IPS-NIHi7 (cell line): ENCODE data around the gene SMTNL2.
"Not testable (repeated sequence)": the region's sequence is repeated elsewhere in the genome, so short reads cannot be mapped to it uniquely, and the experiment has no call there.

Experiments
- DNase-seq: peaks from one replicate; pipeline ENCODE4 v3.0.0; 2012; ENCODE audit warnings: mixed read lengths; ENCODE audit errors: extremely low spot score

Gene SMTNL2

GRCh38 chr17:4602041-4602440 is 17.7 kb downstream of the SMTNL2 start:
- DNase-seq: no peak

DNA sequence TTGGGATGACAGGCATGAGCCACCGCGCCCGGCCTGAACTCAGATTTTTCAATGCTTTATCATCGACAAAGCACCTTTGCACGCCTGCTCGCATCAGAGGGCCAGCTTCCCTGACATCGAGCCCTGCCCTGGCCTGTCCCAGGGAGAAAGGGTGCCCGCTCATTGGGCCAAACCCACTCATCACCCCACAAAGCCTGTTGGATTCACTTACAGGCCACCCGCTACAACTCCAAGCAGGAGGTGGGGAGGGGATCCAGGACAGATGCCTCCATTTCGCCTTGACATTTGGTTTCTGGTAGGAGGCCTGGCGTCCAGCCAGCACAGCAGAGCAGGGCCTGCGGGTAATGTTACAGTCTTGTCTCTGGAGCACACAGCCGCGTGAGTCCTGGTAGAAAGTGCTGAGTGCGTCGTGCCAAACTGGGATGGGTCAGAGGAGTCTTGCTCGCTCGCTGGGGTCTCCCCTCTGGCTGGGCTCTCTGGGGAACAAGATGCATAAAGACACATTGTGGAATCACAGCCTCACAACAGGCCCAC is 19.8 kb downstream of the SMTNL2 start:
- no peak for DNase-seq

GRCh38 chr17:4604736-4605135 is 20.4 kb downstream of the SMTNL2 start:
- not testable (repeated sequence) for DNase-seq

DNA sequence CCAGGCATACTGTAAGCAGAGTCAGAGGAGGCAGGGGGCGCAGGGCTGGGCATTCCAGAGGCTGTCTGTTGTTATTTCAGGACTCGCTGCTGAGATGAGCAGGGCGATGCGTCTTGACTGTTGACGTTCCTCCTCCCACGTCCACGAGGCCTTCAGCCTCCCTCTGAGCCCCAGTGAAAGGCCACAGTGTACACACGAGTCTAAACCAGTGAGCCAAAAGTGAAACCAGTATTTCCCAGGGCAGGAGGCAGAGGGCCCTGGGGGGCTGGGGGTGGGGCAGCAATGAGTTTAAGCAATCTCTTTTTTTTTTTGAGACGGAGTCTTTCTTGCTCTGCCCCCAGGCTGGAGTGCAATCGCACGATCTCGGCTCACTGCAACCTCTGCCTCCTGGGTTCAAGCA is 21.5 kb downstream of the SMTNL2 start:
- no peak for DNase-seq

DNA sequence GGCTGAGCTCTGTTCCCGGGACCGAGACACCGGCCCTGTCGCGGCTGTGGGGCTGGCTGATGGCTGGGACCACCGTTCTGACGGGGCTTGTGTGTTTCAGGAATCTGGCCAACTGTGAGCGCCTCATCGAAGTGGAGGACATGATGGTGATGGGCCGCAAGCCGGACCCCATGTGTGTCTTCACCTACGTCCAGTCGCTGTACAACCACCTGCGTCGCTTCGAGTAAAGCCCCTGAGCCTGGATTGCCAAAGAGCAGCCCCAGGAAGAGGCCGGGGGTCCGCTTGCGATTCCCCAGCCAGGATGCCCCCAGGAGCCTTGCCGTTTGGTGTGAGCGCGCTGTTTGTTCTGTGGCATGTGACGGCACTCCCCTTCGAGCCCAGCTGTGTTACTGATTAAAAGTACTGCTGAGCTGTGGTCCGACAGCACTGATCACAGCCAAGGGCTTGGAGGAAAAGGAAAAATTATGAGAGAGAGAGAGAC is 23.0 kb downstream of the SMTNL2 start:
- DNase-seq: no peak

DNA sequence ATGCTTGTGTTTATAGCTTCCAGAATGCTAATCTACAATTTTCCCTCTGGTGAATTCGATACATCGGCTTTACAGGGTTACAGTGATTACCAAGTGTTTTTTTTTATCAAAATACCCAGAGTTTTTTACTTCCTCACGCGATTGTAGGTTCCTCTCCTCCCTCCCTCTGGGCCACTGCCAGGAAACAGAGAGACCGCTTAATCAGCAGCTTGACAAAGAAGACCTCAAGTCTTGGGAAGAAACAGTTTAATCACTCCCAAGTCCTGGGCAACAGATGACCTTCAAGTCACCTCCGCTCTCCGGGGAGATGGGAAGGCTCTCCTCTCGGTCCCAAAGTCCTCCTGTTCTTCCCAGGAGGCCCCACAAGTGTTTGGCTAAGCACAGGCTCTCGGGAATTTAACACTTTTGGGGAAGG is 23.5 kb downstream of the SMTNL2 start:
- DNase-seq: peak; percentile 33

DNA sequence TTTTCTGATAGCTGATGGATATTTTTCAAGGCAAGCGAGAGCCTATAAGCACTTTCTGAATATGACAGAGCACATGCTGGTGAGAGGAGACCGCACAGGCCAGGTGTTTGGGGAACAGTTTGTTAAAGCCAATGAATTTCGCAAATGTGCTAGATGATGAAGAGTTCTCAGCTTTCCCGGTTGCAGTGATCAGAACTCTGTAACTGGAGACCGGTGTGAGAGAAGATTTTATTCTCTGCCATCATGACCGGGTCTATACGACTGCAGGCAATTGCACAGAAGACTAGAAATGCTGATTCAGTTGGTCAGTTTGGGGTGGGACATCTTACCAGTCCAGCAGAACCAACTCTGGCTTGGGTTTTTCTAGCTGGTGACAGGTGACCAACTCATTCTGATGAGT is 25.4 kb downstream of the SMTNL2 start:
- DNase-seq: peak; percentile 4

DNA sequence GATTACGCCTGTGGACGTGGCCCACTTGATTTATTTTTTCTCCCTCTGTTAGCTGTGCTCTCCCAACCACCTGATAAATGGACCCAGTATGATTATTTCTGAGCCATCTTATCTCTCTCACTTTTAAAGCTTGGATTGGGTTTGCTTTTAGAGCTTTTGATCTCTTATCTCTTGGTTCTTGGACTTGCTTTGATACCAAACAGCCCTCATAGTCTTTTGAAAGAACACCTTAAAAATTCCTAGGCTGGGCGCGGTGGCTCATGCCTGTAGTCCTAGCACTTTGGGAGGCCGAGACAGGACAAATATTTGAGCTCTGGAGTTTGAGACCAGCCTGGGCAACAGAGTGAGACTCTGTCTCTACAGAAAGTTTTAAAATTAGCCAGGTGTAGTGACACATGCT is 25.8 kb downstream of the SMTNL2 start:
- DNase-seq: no peak

DNA sequence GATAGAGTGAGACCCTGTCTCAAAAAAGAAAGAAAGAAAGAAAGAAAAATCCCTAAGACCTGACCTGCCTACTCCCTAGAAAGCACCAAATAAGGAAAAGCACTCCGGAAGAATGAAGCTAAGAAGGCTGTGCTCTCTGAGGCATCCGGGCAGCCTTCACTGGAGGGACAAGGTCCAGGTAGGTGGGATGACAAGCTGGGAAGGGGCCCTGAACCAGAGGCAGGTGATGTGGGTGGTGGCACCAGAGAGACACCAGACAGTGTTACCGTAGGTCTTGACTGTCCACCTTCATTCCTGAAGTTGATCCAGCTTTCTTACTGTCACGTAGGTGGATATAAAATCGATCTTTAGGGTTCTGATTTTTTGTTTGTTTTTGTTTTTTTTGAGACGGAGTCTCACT is 26.3 kb downstream of the SMTNL2 start:
- peak; percentile 15 for DNase-seq

DNA sequence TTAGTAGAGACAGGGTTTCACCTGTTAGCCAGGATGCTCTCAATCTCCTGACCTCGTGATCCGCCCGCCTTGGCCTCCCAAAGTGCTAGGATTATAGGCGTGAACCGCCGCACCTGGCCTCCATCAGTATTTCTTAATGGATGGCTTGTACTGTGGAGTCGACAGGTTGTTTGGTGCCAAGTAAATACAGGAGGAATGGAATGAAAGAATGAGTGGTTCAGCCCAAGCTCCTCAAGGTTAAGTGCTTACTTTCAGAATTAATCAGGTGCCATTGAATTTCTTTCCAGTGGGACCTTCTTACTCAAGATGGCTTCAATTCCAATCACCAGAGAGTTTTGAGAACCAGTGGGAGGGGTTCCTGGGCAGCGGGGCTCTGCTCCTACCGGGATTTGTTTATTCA is 32.1 kb downstream of the SMTNL2 start:
- no peak for DNase-seq

- no peak for DNase-seq
Measured at GRCh38 chr17:4617090-4617489, 32.8 kb downstream of the SMTNL2 start.

DNA sequence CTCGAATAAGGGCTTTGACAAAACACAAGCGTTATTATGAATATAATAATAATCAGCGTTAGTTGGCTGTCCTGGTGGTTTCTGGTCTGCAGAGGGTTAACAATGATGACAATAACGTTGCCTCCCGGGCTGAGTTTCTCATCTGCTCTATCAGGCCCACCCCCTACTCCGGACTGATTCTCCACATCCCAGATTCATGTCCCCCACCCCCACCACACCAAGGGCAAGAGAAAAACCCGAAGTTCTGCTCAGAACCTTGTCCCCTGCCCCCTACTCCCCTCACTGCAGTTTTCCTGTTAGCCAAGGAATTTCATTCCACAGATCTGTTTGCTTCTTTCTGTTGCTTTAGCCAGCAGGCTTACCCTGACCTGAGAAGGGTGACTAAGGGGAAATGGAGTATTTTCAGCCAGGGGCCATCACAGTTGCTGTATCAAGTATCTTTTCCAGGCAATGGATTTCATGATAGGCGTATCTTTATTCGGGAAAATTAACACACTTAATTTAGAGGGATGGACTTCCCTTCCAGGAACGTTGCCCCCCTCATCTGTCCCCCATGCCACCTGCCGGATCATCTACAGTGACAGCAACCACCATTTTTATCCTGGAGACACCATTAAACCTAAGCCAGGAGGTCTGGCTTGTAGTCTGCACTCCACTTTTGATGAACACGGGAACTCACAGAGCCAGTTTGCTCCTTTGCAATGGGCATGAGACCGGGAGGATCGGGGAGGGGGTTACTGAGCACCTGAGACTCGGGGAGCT is 33.4 kb downstream of the SMTNL2 start:
- peak; percentile 29 for DNase-seq

- DNase-seq: no peak
Measured at GRCh38 chr17:4620531-4621101, 36.3 kb downstream of the SMTNL2 start.

DNA sequence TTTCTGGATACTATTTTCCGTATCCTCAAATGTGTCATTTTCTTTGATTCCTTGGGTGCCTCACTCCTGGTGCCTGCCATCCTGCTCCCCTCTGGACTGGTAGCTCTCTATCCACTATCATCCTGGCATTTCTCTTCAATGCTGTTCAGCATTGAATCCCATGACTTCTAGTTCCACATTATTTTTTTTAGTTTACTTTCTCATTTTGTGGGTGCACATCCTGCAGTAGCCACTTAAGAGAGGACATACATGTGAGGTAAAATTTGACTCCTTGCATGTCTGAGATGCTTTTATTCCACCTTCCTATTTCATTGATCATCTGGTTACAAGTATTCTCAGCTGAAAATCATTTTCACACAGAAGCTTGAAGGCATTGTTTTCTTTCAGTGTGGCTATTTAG is 38.0 kb downstream of the SMTNL2 start:
- no peak for DNase-seq

GRCh38 chr17:4623249-4623648 is 38.9 kb downstream of the SMTNL2 start:
- no peak for DNase-seq

GRCh38 chr17:4624451-4624911 is 40.2 kb downstream of the SMTNL2 start:
- not testable (repeated sequence) for DNase-seq

DNA sequence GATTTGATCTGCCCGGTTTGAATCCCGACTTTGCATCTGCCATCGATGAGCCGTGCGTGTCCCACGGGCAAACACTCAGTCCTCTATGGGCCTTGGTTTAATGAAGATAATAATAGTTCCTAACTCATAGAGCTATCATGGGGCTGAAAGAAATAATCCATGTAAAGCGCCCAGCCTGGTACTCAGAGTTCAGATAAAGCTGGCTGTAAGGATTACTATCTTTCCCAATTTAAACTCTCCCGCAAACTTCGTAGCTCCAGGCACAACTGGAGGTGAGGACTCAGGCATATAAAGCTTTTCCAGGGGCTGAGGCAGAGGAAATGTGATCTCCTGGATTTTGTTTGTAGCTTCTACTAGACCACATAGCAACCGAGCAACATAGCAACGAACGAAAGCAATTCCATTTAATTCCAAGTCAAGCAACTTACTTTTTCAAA is 40.9 kb downstream of the SMTNL2 start:
- DNase-seq: no peak

- DNase-seq: no peak
Measured at GRCh38 chr17:4626734-4627256, 42.5 kb downstream of the SMTNL2 start.

- no peak for DNase-seq
Measured at GRCh38 chr17:4631431-4631830, 47.1 kb downstream of the SMTNL2 start.

- peak; percentile 55 for DNase-seq
Measured at GRCh38 chr17:4631836-4632580, 47.7 kb downstream of the SMTNL2 start.

GRCh38 chr17:4632581-4632920 is 48.2 kb downstream of the SMTNL2 start:
- DNase-seq: no peak

- no peak for DNase-seq
Measured at GRCh38 chr17:4633643-4634042, 49.3 kb downstream of the SMTNL2 start.
